GM18868 (cell line): Measurements from ENCODE around the gene CCR7.
"Not testable (repeated sequence)": the region's sequence is repeated elsewhere in the genome, so short reads cannot be mapped to it uniquely, and the experiment has no call there.

ENCODE experiments used
- ATAC-seq: cut with Tn5 transposase; IDR thresholded peaks from one replicate; pipeline ENCODE4 v1.9.1; 2021; ENCODE audit warnings: mild to moderate bottlenecking, moderate library complexity; ENCODE audit not compliant: unreplicated experiment

CCR7 gene

DNA sequence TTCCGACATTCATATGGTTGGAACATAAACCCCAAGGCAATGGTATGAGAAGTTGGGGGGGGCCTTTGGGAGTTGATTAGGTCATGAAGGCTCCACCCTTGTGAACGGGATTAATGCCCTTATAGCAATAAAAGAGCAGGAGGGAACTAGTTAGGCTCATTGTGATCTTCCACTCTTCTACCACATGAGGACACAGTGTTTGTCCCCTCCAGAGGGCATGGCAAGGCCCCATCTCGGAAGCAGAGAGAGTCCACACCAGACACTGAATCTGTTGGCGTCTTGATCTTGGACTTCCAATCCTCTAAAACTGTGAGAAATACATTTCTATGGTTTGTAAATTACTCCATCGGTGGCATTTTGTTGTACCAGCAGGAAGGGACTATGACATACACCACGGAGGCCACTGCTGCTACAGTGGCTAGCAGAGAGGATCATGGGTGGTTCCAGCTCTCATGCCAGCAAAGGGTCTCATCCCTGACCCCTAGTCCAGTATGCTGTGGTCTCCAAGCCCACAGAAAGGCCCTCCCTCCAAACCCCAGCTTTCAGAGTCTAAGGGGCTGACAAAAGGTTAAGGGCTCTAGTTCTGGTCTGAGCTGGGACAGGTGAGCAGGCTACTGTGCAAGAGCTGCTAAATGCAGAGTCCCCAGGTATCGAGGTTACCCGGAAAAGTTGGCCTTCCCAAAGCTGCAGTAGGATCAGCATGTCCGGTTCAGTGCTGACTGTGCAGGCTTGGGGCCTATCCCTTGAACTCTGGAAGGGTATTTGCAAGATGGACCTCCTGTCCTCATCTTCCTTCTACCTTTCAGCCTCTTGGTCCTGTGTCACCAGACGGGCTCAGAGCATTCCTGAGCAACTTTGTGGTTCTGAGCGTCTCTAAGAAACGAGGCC, 12.2 kb downstream of the CCR7 start:
- no peak for ATAC-seq

DNA sequence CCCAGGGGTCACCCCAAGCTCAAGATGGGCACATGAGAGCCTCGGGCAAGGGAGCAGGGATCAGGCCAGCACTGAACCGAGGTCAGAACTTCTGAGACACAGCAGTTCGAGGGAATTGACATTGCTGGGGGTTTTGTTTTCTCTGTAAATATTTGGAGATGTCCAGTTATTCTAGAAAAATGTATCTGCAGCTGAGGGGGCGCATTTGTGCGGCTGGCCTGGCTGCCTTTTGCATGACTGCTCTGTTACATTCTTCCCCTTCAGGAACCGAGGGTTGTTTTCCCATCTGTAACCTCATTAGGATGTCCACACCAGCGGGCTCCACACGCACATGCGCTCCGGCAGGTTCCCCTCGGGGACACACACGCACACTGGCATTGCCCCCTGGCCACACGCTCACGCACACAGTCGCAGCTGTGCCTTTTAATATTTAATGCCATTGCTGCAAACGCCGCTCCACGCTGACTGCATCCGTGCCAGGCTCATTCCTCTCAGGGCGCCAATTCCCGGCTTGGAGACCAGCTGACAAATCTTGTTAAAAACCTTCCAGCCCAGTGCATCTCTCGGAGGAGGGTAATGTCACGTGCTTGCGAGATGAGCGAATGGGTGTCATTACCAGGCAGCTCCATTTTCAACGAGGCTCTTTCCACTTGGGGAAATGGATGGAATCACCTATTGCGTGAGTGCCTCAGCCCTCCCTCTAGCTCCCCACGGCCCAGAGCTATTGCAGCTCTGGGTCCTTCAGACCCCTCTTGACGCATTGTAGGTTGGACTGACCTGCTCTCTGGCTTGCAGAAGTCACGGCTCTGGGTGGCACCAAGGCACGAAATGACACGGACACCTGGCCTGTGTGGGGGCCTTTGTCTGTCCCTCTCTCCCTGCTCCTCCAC, 13.1 kb downstream of the CCR7 start:
- no peak for ATAC-seq

DNA sequence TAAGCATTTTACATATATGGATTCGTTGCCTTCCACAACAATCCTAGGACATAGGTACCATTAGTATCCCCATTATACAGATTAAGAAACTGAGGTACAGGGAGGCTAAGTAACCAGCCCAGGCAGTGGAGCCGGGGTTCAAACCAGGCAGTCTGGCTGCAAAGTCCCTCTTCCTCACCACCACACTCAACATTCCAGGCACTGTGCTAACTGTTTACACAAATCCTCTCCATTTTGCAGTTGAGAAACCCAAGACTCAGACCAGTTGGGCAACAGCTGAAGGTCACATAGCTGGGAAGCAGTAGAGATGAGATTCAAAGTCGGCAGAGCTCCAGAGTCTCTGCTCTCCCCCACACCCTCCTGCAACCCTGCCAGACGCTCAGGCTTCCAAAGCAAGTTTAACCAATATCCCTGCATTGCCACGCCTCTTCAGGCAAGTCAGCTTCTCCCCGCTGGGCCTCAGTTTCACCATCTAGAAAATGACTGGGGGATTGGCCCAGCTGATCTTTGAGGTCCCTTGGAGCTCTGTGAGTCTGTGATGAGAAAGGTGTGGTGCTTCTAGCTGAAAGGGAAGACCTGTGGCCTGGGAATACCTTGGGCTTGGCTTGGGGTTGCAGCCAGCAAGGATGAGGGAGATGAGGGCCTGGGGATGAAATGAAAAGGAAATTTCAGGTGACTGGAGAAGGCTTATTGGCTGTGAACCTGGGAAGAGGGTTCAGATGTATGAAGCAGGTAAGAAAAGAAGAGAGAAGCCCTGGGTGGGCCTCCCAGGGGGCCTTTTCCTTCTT, 14.0 kb downstream of the CCR7 start:
- no peak for ATAC-seq

GRCh38 chr17:40550608-40551007, 14.7 kb downstream of the CCR7 start:
- ATAC-seq, result no peak

DNA sequence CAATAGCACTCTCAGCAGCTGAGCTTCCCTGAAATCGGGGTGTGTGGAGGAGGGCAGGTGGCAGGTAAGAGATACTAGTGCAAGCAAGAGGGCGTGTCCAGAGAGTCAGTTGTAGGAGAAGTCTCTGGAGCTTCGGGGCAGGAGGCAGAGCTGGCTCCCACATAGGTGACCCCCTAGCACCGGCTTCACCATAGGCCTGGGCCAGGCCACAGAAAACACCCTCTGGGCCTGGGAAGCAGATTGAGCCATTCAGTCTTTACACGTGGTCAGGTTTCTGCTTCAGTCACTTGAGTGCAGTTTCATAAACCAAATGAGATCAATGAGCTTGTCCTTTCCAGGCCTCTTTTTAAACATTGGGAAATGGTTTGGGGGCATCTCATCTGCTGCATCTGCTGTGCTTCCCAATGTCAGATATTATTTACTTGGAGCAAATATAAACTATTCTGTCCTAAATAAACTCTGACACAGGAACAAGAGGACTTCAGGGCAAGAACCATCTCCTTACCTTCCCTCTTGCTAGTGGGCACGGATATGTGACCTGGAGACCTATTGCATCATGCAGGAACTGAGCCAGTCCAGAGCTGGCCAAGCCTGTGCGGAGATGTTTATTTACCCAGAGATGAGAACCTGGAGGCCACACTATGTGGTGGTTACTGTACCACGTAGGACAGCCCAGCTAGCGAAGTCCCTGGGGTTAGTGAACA, 16.1 kb downstream of the CCR7 start:
- ATAC-seq, result no peak

GRCh38 chr17:40548491-40548981, 16.7 kb downstream of the CCR7 start:
- no peak for ATAC-seq

GRCh38 chr17:40547785-40548478, 17.3 kb downstream of the CCR7 start:
- ATAC-seq, result no peak

- no peak for ATAC-seq
Observed at GRCh38 chr17:40547079-40547784, 18.0 kb downstream of the CCR7 start.

GRCh38 chr17:40546497-40546896, 18.8 kb downstream of the CCR7 start:
- not testable (repeated sequence) for ATAC-seq

GRCh38 chr17:40545660-40546059, 19.6 kb downstream of the CCR7 start:
- no peak for ATAC-seq

- ATAC-seq, result peak; percentile 53
Observed at GRCh38 chr17:40542558-40543411, 22.5 kb downstream of the CCR7 start.

- no peak for ATAC-seq
Observed at GRCh38 chr17:40541873-40542557, 23.3 kb downstream of the CCR7 start.

GRCh38 chr17:40541060-40541872, 24.0 kb downstream of the CCR7 start:
- no peak for ATAC-seq

- no peak for ATAC-seq
Observed at GRCh38 chr17:40540448-40540847, 24.8 kb downstream of the CCR7 start.

DNA sequence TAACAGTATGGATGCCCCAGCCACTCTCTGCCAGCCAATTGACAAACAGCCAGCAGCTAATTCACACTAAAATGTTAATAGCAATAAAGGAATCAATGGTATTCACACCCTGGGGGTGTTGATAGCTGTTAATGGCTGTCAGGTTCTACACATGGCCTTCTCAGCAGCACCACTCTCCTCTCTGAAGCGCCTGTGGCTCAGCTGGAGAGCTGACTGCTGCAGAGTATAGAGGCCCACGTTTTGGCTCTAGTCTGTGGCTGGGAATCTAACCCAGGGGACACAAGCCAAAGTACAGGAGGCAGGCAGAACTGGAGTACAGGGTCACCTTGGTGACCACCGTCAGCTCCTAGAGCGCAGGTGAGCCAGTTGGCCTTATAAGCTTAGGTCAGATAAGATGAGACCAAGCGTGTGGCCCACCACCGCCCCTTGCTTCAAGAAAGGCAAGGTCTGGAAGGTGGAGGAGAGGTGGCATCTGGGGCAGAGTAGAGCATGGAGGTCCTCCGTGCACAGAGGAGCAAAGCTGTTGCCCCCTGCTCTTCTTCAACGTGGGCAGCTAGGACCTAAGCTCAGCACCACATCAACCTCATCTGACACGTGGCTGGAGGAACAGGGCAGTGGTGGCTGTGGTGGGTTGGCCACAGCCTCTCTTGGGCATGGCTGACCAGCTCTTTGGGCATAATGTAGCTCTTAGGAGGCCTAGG, 25.4 kb downstream of the CCR7 start:
- ATAC-seq, result no peak
